GM21360 (cell line): Measurements from ENCODE around the gene HCAR1.
"Not testable (repeated sequence)": the region's sequence is repeated elsewhere in the genome, so short reads cannot be mapped to it uniquely, and the experiment has no call there.

Experiments
- ATAC-seq: cut with Tn5 transposase; IDR thresholded peaks from one replicate; pipeline ENCODE4 v1.9.1; 2021; ENCODE audit warnings: mild to moderate bottlenecking, moderate library complexity; ENCODE audit not compliant: unreplicated experiment

The HCAR1 gene

DNA sequence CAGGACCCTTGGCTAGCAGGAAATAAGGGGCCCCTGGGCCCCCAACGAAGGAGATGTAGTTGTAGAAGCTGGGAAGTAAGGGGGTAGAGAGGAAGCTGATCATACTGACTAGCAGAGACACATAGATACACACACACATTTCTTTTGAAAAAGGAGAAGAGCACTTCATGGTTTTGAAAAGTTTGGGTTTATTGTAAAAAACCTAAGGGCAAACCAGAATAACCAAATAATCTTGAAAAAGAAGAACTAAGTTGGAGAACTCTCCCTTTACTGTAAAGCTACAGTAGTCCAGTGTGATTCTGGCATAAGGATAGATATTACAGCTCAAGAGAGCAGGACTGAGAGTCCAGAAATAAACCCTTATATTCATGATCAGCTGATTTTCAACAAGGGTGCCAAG is 8.3 kb downstream of the HCAR1 start:
- ATAC-seq, result no peak

DNA sequence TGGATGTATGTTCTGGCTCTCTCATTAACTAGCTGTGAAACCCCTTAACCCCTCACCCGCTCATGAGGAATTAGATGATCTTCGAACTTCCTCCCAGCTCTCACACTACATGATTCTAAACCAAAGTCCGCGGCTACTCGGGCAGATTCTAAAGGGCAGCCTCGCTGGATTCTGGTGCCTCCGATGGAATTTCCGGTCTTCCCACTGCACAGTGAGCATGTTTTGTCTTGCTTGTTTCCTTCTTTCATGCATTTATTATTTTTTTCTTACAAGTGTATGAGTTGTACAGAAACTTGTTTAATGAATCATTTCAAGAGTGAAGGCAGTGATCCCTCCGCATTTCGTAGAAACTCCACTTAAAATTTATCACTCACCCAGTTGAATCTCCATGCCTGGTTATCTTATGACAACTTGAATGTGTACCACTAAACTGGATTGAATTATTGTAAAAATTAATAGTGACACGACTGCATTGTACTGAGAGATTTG is 9.5 kb downstream of the HCAR1 start:
- no peak for ATAC-seq

DNA sequence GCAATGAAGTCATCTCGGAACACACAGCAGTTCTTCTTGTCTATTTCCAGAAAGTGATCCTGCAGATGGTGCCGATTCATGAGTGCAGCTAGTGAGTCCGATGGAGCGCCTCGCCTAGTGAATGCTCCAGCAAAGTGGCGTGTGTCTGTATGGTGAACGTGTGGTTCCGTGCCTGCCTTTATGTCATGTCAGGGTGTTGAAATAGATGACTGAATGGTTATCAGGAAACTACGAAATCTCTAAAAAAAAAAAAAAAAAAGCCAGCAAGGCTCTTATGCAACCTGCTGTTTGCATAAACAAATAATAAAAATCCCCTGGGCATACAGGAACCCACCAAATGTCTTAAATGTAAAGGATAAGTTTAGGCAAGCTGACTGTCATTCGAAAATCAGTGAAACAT is 14.0 kb downstream of the HCAR1 start, which contains the start of gene HCAR3:
HCAR3 (minus strand) TSS at position 154 of the 400 bp plus-strand sequence; CDS start at position 80, 74 bp downstream.
- not testable (repeated sequence) for ATAC-seq

DNA sequence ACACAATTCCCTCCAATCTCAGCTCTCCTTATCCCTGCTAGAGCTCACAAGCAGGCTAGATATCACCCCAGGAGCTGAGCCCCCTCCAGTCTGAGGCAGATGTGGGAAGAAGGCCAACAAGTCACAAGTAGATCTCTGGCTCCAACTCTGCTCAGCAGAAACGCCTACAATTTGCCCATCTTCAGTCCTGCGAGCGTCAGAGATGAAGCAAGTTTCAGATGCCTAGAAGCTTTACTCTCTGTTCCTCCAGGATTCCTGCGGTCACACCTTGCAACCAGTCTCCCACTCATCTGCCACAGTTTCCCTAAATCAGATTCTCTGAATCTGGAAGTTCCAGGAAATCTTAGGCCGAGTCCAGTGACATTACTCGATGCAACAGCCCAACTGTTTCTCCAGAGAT is 15.4 kb downstream of the HCAR1 start:
- ATAC-seq, result not testable (repeated sequence)

DNA sequence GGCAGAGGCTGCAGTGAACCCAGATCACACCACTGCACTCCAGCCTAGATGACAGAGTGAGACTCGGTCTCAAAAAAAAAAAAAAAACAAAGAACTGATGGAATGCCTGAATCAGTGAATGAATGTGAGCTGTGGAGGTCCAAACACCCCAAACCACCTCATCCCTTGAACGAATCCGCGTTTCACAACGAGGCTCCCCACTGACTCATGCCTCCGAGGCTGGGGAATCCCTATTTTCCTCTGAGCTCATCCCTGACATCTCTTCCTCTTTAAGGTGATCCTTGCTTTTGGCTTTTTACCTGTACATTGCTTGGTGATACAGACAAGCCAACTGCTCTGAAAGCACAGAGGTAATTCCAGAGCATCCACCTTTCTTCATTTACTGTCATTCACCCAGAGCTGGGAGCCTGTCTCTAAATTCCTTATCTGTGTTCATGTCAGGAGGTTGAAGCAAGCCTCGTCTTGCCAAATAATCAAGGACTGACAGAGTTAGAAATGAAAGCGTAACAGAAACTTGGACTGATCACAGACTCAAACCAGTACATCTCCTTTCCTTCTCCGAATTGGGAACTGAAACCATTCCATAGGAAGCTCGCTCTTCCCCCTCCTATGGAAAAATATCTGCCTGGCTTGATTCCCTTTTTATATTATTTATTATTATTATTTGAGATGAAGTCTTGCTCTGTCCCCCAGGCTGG is 17.0 kb downstream of the HCAR1 start:
- ATAC-seq, result not testable (repeated sequence)

DNA sequence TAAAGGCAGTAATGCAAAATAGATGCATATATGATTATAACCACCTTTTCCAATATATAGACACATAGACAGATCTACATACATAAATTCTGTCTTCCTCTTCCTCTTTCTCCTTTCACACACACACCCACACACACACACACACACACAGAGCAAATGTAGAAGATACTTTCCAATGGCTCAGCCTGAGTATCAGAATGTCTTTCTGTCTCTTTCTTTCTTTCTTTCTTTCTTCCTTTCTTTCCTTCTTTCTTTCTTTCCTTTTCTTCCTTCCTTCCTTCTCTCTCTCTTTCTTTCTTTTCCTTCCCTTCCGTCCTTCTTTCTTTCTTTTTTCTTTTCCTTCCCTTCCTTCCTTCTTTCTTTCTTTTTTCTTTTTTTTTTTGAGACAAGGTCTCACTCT is 19.4 kb downstream of the HCAR1 start:
- ATAC-seq, result not testable (repeated sequence)

GRCh38 chr12:122710341-122710740 is 20.3 kb downstream of the HCAR1 start:
- not testable (repeated sequence) for ATAC-seq

DNA sequence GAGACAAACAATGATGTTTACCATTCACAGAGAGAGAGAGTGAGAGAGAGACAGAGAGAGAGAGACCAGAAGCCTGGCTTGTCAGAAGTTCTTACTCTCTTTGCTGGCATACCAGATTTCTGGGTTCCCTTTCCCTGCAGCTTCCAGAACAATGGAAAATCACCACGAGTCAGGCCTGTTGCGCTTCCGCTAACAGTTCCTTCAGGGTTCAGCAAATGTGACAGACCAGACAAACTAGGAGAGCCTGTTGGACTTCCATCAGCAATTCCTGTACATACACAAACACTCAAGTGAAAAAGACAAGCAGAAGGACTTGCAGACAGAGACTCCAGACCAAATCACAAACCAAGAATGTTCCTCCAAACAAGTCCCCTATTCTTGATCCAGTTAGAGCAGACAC is 21.4 kb downstream of the HCAR1 start:
- ATAC-seq, result not testable (repeated sequence)

GRCh38 chr12:122703841-122704240 is 26.8 kb downstream of the HCAR1 start:
- not testable (repeated sequence) for ATAC-seq

- ATAC-seq, result not testable (repeated sequence)
These were observed 27.6 kb downstream of the HCAR1 start, which contains the start of gene HCAR2 for GRCh38 chr12:122702890-122703611. TSS of gene HCAR2 (minus strand) at chr12:122703357. CDS start at chr12:122703283, 74 bp downstream.

DNA sequence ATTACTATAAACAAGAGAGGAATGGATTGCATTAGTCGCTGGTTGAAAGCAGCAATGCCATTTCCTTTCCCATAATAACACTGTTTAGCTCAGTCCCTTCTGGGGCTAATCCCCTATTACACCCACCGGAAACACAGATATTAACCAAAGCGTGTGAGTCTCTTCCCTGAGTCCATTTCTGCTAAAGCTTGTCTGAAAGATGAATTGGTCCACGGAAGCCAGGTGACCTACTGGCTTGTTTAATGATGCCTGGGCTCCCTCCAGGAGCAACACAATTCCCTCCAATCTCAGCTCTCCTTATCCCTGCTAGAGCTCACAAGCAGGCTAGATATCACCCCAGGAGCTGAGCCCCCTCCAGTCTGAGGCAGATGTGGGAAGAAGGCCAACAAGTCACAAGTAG is 29.2 kb downstream of the HCAR1 start:
- not testable (repeated sequence) for ATAC-seq

DNA sequence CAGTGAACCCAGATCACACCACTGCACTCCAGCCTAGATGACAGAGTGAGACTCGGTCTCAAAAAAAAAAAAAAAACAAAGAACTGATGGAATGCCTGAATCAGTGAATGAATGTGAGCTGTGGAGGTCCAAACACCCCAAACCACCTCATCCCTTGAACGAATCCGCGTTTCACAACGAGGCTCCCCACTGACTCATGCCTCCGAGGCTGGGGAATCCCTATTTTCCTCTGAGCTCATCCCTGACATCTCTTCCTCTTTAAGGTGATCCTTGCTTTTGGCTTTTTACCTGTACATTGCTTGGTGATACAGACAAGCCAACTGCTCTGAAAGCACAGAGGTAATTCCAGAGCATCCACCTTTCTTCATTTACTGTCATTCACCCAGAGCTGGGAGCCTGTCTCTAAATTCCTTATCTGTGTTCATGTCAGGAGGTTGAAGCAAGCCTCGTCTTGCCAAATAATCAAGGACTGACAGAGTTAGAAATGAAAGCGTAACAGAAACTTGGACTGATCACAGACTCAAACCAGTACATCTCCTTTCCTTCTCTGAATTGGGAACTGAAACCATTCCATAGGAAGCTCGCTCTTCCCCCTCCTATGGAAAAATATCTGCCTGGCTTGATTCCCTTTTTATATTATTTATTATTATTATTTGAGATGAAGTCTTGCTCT is 30.5 kb downstream of the HCAR1 start:
- ATAC-seq, result not testable (repeated sequence)

GRCh38 chr12:122696922-122697321 is 33.7 kb downstream of the HCAR1 start:
- not testable (repeated sequence) for ATAC-seq

GRCh38 chr12:122691566-122691965 is 39.1 kb downstream of the HCAR1 start:
- no peak for ATAC-seq

- no peak for ATAC-seq
These were observed 42.4 kb downstream of the HCAR1 start for GRCh38 chr12:122688291-122688690.

DNA sequence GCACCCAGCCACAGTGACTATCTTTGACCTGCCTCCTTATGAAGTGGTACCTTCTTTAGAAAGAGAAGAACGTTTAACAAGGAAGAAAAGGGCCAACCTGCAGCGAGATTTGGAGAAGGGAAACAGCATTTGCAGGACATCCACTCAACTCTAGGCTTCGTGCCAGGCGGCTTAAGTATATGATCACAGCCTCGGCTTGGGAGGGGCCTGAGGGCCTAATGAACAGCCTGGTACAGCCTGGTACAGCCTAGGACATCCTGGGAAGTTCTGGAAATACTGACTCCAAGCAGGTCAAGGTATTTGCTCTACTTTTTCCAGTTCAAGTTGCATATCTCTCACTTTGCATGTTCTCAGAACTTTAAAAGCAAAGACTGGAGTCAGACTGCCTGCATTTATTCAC is 43.6 kb downstream of the HCAR1 start:
- ATAC-seq, result no peak

- no peak for ATAC-seq
These were observed 44.1 kb downstream of the HCAR1 start for GRCh38 chr12:122686538-122686937.

DNA sequence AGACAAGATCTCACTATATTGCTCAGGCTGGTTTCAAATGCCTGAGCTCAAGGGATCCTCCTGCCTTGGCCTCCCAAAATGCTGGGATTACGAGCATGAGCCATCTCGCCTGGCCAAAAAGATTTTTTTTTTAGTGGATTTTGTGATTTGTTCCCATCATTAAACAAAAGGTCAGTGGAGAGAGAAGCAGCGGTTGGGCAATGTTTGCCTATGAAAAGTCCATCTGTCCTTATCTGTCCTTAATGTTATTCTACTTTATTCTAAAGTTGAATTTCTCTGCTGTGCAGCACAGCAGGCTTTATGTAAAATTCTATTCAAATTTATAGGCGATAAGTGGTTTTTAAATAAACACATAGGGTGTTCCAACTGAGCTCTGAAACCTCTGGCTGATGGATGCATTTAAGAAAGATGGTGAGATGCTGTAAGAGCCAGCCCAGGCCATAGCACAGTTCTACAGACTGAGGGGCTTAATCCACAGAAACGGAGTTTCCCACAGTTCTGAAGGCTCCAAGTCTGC is 46.3 kb downstream of the HCAR1 start:
- no peak for ATAC-seq

- no peak for ATAC-seq
These were observed 48.8 kb downstream of the HCAR1 start for GRCh38 chr12:122681814-122682213.

- not testable (repeated sequence) for ATAC-seq
These were observed 49.7 kb downstream of the HCAR1 start for GRCh38 chr12:122680989-122681388.

DNA sequence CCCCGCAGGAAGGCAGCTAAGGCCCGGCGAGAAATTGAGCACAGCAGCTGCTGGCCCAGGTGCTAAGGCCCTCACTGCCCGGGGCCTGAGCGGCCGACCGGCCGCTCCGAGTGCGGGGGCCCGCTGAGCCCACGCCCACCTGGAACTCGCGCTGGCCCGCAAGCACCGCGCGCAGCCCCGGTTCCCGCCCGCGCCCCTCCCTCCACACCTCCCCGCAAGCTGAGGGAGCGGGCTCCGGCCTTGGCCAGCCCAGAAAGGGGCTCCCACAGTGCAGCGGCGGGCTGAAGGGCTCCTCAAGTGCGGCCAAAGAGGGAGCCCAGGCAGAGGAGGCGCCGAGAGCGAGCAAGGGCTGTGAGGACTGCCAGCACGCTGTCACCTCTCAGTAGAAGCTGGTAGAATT is 53.9 kb downstream of the HCAR1 start:
- ATAC-seq, result not testable (repeated sequence)
